NCI-H187 treated with DMSO at 0.1 percent for 48 hours (cell line): ENCODE measurements around the gene MYL4.
A peak's percentile ranks its signal among the peaks of the same experiment; 100 is the strongest.
"Not testable (repeated sequence)": the region's sequence is repeated elsewhere in the genome, so short reads cannot be mapped to it uniquely, and the experiment has no call there.

Source experiments
- DNase-seq: peaks from one replicate; lab custom pipeline; 2025; lab: John Stamatoyannopoulos, UW

MYL4 gene

GRCh38 chr17:47193931-47194511, 15.1 kb upstream of the MYL4 start:
- no peak for DNase-seq

DNA sequence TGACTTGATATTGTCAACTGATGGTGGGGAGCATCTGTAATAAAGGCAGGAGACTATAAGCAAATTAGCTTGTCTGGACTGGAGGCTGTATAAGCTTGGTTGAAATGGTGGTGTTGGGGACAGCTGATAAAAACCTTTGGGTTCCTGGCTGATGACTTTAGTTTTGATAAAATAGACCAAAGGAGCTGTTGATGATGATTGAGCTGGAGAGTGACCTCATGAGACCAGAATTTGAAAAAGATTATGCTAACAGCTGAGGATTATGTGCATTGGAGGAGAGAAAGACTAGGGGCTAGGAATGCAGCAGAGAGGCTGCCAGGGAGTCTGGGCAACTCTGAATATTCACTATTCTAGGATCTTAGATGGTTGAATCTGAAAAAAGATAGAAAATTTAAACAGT, 11.3 kb upstream of the MYL4 start:
- no peak for DNase-seq

- no peak for DNase-seq
Measured at GRCh38 chr17:47199627-47200324, 9.4 kb upstream of the MYL4 start.

DNA sequence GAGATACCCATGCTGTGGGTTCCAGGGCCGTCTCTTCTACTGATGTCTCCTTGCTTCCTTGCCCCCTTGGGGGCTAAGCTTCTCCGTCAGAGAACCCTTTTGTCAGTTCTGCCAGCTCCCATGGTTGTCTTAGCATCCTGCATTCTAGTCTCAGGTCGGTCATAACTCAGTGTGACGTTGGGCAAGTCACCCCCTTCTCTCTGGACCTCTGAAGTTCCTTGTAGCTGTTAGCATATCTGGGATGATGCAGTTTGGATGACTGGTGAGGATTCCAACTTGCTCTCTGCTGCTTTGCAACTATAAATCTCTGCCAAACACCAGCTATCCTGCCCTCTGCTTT, 8.9 kb upstream of the MYL4 start:
- DNase-seq: no peak

DNA sequence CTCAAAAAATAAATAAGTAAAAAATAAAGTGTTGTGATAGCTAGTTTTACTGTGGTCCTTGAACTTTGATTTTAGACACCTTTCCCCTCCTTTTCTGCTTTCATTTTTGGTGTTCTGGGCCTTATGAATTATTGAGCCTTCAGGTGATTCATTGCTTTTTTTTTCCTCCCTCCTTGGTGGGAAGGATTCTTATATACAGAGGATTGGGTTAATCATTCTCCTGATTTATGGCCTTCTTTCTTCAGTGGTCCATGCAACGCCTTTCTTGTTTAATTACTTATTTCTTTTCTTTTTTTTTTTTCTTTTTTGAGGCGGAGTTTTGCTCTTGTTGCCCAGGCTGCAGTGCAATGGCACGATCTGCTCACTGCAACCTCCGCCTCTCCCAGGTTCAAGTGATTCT, 8.0 kb upstream of the MYL4 start:
- DNase-seq: no peak

DNA sequence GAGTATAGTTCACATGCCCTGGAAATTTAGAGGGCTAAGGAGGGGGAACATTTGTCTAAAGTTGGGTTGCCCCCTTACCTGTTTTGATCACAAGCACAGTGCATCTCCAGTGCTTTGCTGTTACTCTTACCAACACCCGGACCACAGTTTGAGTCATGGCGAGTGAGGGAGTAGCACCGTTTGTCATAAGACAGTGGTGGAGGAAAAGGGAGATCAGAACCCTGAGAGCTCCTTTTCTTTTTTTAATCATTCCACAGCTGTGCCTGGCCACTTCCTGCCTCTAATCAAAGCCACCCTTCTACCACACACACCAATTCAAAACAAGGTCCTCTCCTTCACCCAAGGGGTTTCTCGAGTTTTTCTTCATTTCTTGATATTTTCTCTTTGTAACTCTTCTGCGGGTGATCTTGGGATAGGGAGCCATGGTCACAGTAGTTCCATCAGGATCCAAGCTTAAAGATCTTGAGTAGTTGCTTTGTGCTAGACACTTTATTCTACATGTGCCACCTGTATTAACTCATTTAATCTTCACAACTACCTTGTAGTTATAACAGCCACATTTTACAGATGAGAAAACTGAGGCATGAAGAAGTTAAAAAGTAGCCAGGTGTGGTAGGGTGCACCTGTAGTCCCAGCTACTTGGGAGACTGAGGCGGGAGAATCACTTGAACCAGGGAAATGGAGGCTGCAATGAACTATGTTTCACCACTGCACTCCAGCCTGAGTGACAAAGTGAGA, 5.0 kb upstream of the MYL4 start:
- no peak for DNase-seq

GRCh38 chr17:47204722-47205418, 4.3 kb upstream of the MYL4 start:
- DNase-seq: no peak

DNA sequence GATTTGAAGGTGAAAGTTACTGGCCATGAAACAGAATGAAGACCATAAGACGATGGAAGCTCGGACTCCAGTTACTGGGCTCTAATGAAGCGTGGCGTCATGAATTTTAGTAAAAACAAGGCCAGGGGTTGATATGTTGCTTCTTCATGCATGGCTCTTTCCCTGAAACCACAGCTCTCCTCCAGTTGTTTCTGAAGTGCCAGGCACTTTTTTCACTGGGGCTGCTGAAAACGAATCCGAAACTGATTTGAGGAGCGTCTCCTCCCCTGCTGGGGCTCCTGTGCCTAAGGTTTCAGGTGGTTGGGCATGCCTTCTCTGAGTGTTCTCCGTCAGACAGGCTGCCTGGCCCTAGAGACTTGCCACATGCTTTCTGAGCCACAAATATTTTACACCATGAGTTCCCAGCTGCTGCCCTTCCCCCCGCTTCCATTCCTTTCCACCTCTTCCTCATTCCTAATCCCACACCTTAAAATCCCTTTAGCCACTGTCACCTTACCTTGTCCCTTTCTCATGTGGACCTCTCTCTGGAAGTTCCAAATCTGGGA, 3.7 kb upstream of the MYL4 start:
- DNase-seq: peak; percentile 18

- DNase-seq: no peak
Measured at GRCh38 chr17:47207143-47208067, 1.7 kb upstream of the MYL4 start.

DNA sequence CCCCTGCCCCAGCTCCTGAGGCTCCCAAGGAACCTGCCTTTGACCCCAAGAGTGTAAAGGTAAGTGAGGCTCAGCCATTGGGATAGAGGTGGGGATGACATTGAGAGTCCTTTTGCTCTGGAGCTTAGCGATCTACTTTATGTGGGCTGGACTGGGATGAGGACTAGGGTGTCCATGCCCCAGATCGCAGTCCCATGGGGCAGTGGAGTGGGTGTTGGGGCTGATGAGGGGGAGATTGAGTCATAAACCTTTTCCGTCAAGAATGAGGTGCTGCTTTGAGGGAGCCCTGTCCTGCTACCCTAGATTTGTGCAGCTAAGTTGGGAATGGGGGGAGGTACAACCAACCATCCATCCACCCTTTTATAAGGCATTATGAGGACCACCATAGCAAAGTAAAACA, 351 bp downstream of the MYL4 start:
- no peak for DNase-seq

GRCh38 chr17:47210105-47210504, 957 bp downstream of the MYL4 start:
- DNase-seq: no peak

DNA sequence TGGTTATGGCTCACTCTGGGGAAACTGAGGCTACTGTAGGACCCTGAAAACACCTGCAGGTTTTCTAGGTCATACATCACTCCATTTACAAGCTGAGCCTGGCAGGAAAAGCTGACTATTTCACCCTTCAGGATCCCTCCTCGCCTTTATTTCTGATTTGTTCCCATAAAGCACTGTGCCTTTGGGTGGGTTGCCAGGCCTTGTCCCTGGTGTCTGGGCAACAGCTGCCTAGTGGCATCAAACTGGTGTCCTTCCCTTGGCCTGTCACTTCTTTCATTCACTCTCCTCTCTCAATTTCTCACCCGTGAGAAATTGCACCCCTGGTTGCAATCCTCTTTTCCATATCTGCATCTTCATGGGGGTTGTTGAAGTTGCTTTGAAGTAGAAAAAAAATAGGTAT, 1.6 kb downstream of the MYL4 start:
- no peak for DNase-seq

DNA sequence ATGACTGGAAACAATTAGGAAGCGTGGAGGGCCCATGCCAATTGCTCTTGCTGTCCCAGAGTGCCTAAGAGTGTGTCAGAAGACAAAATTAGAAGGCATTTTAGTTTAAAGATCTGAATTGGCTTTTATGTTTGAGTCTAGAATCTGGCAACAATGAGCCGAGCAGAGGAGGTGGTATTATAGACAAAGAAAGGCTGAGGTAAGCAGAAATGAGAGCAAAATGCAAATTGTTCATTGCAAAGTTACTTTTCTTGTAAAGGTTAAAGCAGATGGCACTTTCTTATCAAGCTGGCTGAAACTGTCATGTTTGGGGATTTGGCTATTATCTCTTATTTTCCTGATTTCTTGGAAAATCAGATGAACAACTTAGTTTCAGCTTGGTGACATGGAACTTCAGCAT, 3.3 kb downstream of the MYL4 start:
- DNase-seq: no peak

DNA sequence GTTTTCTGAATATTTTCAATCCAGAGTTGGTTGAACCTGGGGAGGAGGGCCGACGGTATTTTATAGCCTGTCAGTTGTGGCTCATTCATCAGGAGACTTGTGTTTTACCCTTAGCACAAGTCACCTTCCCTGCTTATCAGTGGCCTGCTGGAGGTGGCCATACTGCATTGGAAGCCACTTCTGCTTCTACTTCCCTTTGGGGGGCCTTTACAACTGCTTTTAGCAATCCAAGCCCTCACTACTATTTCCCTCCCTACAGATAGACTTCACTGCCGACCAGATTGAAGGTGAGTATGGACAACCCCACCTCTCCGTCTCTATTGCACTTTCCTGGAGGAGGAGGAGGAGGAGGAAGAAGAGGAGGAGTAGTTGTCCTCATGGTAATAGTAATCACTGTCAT, 4.4 kb downstream of the MYL4 start:
- DNase-seq: no peak

GRCh38 chr17:47214931-47215330, 5.8 kb downstream of the MYL4 start:
- no peak for DNase-seq

DNA sequence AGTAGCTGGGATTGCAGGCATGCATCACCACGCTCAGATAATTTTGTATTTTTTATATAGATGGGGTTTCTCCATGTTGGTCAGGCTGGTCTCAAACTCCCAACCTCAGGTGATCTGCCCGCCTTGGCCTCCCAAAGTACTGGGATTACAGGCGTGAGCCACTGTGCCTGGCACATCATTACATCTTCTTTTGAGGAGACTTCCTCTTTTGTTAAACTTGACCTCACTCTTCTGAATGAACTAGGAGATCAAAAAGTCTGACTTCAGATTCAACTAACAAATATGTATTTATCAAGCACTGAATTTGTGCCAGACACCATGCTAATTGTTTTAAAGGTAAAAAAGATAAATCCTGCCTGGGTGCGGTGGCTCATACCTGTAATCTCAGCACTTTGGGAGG, 7.7 kb downstream of the MYL4 start:
- DNase-seq: not testable (repeated sequence)

DNA sequence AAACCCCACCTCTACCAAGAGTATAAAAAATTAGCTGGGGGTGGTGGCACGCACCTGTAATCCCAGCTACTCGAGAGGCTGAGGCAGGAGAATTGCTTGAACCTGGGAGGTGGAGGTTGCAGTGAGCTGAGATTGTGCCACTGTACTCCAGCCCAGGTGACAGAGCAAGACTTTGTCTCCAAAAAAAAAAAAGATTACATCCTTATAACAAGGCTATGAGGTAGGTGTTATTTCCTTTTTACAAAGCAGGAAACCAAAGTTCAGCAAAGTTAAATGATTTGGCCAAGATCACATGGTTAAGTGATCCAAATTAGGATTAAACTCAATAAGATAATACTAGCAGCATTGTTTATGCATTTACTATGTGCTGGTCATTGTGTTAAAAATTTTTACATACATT, 8.1 kb downstream of the MYL4 start:
- not testable (repeated sequence) for DNase-seq

GRCh38 chr17:47218896-47219430, 9.8 kb downstream of the MYL4 start:
- DNase-seq: no peak

GRCh38 chr17:47219621-47220475, 10.7 kb downstream of the MYL4 start:
- no peak for DNase-seq

GRCh38 chr17:47220531-47220999, 11.4 kb downstream of the MYL4 start:
- no peak for DNase-seq
